ENCODE data around the gene TAF6.

DNA sequence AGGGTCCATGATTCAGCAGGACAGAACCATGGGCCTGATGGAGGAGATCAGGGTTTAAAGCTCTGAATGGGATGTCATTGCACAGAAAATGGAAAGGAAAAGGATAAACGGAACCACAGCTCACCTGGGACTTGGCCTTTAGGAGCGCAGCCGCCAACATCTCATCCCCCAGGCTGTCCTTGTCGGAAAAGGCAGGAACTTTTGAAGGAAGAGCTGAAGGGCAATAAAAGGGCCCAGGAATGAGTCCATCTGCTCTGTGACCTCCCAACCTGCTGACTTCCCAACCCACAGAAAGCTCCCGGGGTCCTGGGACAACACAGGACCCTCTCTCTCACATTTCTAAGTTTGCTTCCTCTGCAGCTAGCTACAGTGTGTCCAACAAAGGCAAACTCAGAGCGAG is 43.7 kb downstream of the TAF6 start:
- TF ChIP-seq, protein P1, sequence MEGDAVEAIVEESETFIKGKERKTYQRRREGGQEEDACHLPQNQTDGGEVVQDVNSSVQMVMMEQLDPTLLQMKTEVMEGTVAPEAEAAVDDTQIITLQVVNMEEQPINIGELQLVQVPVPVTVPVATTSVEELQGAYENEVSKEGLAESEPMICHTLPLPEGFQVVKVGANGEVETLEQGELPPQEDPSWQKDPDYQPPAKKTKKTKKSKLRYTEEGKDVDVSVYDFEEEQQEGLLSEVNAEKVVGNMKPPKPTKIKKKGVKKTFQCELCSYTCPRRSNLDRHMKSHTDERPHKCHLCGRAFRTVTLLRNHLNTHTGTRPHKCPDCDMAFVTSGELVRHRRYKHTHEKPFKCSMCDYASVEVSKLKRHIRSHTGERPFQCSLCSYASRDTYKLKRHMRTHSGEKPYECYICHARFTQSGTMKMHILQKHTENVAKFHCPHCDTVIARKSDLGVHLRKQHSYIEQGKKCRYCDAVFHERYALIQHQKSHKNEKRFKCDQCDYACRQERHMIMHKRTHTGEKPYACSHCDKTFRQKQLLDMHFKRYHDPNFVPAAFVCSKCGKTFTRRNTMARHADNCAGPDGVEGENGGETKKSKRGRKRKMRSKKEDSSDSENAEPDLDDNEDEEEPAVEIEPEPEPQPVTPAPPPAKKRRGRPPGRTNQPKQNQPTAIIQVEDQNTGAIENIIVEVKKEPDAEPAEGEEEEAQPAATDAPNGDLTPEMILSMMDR (IDR thresholded peaks at IDR 0.05) = no peak
- no peak for TF ChIP-seq POLR2A (IDR thresholded peaks at IDR 0.05)
